RWPE2 (cell line): ENCODE results near the gene NDST4.

Experiments used
- ATAC-seq: fragments of 200-7000 bp; cut with Tn5 transposase; 3 replicates; pipeline ENCODE4 v1.9.1; 2021; ENCODE audit warnings: low read depth
- DNase-seq: peaks from one replicate; pipeline ENCODE4 v3.0.0-alpha.2; 2020; ENCODE audit warnings: low spot score
- H3K27ac ChIP-seq: fragments of 450-650 bp; 2 replicates; pipeline ENCODE4 v1.5.1; 2017; ENCODE audit warnings: mild to moderate bottlenecking; ENCODE audit not compliant: poor library complexity, severe bottlenecking
- H3K27me3 ChIP-seq: fragments of 250-450 bp; sonication (Bioruptor Pico); 2 replicates; pipeline ENCODE4 v1.5.1; 2021; ENCODE audit warnings: mild to moderate bottlenecking, moderate library complexity; ENCODE audit not compliant: insufficient read depth, poor library complexity, severe bottlenecking
- H3K36me3 ChIP-seq: fragments of 250-450 bp; sonication (Bioruptor Pico); 2 replicates; pipeline ENCODE4 v1.5.1; 2020; ENCODE audit warnings: low read depth, mild to moderate bottlenecking, moderate library complexity
- H3K4me1 ChIP-seq: fragments of 250-450 bp; sonication (Bioruptor Pico); 2 replicates; pipeline ENCODE4 v1.5.1; 2021; ENCODE audit warnings: mild to moderate bottlenecking, moderate library complexity; ENCODE audit not compliant: insufficient read depth, poor library complexity, severe bottlenecking
- H3K4me3 ChIP-seq: fragments of 250-450 bp; sonication (Bioruptor Pico); 2 replicates; pipeline ENCODE4 v1.5.1; 2021; ENCODE audit warnings: mild to moderate bottlenecking, moderate library complexity; ENCODE audit not compliant: severe bottlenecking
- H3K9me3 ChIP-seq: fragments of 250-450 bp; sonication (Bioruptor Pico); 2 replicates; pipeline ENCODE4 v1.5.1; 2021; ENCODE audit warnings: mild to moderate bottlenecking, moderate library complexity; ENCODE audit not compliant: severe bottlenecking
- TF ChIP-seq, protein P1 (sequence below): fragments of 450-650 bp; IDR thresholded peaks from one replicate; pipeline ENCODE4 v1.5.1; 2017; ENCODE audit warnings: mild to moderate bottlenecking, moderate library complexity; ENCODE audit not compliant: poor library complexity, severe bottlenecking

The NDST4 gene

DNA sequence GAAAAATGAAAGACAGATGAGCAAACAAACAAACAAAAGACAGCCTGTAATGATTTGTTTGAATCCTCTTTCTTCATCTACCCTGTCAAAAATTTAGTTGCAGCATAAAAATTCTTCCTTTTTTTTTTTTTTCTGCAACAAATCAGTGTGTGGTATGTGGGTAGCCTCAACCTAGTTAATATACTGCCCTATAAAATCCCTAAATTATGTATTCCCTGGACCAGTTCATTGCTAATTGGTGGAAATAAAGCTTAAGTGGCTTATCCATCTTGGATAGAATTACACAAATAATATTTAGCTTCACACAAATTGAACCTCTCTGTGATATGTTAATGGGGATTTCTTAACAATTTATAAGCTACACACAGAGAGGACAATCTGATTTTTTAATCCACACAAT is 208.4 kb downstream of the NDST4 start:
- H3K9me3 ChIP-seq = no peaks in the 10 kb centered on the region
- no peak for ATAC-seq

DNA sequence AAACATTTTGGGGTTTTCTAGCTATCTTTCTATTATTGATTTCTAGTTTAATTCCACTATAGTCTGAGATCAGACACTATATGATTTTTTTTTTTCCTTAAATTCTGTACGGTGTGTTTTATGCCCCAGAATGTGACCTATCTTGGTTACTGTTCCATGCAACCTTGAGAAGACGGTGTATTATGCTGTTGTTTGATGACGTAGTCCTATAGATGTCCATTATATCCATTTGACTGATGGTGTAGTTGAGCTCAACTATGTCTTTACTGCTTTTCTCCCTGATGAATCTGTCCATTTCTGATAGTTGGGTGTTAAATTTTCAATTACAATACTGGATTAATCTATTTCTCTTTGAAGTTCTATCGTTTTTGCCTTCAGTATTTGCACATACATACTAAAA is 212.5 kb downstream of the NDST4 start:
- H3K27me3 ChIP-seq = no peaks in the 10 kb centered on the region
- H3K36me3 ChIP-seq = no peaks in the 10 kb centered on the region
- ATAC-seq = no peak
- TF ChIP-seq, protein P1, sequence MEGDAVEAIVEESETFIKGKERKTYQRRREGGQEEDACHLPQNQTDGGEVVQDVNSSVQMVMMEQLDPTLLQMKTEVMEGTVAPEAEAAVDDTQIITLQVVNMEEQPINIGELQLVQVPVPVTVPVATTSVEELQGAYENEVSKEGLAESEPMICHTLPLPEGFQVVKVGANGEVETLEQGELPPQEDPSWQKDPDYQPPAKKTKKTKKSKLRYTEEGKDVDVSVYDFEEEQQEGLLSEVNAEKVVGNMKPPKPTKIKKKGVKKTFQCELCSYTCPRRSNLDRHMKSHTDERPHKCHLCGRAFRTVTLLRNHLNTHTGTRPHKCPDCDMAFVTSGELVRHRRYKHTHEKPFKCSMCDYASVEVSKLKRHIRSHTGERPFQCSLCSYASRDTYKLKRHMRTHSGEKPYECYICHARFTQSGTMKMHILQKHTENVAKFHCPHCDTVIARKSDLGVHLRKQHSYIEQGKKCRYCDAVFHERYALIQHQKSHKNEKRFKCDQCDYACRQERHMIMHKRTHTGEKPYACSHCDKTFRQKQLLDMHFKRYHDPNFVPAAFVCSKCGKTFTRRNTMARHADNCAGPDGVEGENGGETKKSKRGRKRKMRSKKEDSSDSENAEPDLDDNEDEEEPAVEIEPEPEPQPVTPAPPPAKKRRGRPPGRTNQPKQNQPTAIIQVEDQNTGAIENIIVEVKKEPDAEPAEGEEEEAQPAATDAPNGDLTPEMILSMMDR = no peak
- H3K4me3 ChIP-seq = no peak overlapping the region
- DNase-seq = no peak
- no peaks in the 10 kb centered on the region for H3K4me1 ChIP-seq
- no peaks in the 10 kb centered on the region for H3K9me3 ChIP-seq
- H3K27ac ChIP-seq = no peak overlapping the region

More for the DNA sequence above, 208.4 kb downstream of the NDST4 start:
- Histone ChIP-seq H3K27me3 (no peaks in the 10 kb centered on the region), H3K27ac (no peak overlapping the region), H3K4me1 (no peaks in the 10 kb centered on the region), H3K4me3 (no peak overlapping the region), H3K36me3 (no peaks in the 10 kb centered on the region)
- DNase-seq = no peak
- TF ChIP-seq, protein P1 = no peak

GRCh38 chr4:114890773-114891172 is 222.6 kb downstream of the NDST4 start:
- H3K27me3 ChIP-seq = no peaks in the 10 kb centered on the region
- DNase-seq = no peak
- H3K4me3 ChIP-seq = no peak overlapping the region

GRCh38 chr4:114886761-114887160 is 226.7 kb downstream of the NDST4 start:
- H3K4me1 ChIP-seq = no peaks in the 10 kb centered on the region
- TF ChIP-seq, protein P1 = no peak
- H3K27ac ChIP-seq = no peak overlapping the region
- no peaks in the 10 kb centered on the region for H3K9me3 ChIP-seq
- DNase-seq (no peak), ATAC-seq (no peak)
- no peaks in the 10 kb centered on the region for H3K27me3 ChIP-seq
- H3K36me3 ChIP-seq = no peaks in the 10 kb centered on the region
- H3K4me3 ChIP-seq = no peak overlapping the region

More at GRCh38 chr4:114890773-114891172, 222.6 kb downstream of the NDST4 start:
- TF ChIP-seq, protein P1 = no peak
- no peaks in the 10 kb centered on the region for H3K36me3 ChIP-seq
- no peak for ATAC-seq
- H3K9me3 ChIP-seq = no peaks in the 10 kb centered on the region
- H3K27ac ChIP-seq = no peak overlapping the region
- H3K4me1 ChIP-seq = no peaks in the 10 kb centered on the region

DNA sequence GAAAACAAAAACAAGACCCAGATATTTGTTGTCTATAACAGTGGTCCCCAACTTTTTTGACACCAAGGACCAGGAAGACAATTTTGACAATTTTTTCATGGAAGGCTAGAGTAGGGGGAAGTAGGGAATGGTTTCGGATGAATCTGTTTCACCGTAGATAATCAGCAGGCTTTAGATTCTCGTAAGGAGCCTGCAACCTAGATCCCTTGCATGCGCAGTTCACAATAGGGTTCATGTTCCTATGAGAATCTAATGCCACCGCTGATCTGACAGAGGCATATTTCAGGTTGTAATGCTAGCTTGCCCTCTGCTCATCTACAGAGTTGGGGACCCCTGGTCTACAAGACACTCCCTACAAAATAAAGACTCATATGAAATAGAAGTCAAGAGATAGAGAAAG is 229.8 kb downstream of the NDST4 start:
- Histone ChIP-seq H3K9me3 (no peaks in the 10 kb centered on the region), H3K4me3 (no peak overlapping the region), H3K36me3 (no peaks in the 10 kb centered on the region), H3K27me3 (no peaks in the 10 kb centered on the region), H3K27ac (no peak overlapping the region), H3K4me1 (no peaks in the 10 kb centered on the region)
- DNase-seq = no peak
- TF ChIP-seq, protein P1 = no peak
- no peak for ATAC-seq
